ENCODE results near the gene AKR1C2. TPM values are rescaled to one million over a fixed set of nuclear protein-coding genes. Genes with fewer than 3 reads are reported as not detected.
"Not testable (repeated sequence)": the region's sequence is repeated elsewhere in the genome, so short reads cannot be mapped to it uniquely, and the experiment has no call there.

Gene AKR1C2
- total RNA-seq, 3 donors from 2014 or later = 0.32 to 0.52 TPM; not detected in 1

DNA sequence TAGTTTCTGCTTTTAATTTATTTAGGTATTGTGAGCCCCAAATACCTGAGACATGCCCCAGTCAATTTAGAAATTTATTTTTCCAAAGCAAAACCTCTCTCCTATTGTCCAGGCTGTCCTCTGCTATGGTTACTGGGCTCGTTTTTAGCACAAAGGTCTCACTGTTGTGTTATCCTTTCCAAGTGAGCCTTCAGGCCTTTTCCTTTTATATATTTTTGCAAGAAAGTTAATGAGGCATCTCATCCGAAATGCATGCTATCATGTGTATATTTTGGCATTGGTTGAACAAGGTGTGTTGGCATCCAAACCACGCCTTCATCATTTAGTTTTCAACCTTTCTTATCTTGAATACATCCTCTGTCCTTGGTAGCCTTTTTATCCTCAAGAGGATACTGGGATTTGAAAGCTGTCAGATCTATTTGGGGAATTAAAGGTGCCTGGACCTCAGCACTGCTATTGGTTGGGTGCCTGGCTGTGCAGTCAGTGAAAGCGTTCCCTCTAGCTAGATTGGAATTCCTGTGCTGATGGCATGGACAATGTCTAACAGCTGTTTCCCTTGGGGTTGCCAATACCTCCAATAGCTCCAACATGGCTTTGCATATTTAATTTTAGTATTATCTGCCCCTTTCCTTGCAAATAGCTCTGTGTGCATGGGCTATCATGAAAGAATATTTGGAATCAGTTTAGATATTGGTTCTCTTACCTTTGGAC, 10.7 kb upstream of the AKR1C2 start:
- not testable (repeated sequence) for DNase-seq; H3K4me3 Mint-ChIP-seq; H3K9me3 Mint-ChIP-seq; H3K36me3 Mint-ChIP-seq (ENCODE audit: insufficient read depth); ATAC-seq; H3K4me1 Mint-ChIP-seq (ENCODE audit: low read depth); H3K27me3 Mint-ChIP-seq (ENCODE audit: low read depth)

DNA sequence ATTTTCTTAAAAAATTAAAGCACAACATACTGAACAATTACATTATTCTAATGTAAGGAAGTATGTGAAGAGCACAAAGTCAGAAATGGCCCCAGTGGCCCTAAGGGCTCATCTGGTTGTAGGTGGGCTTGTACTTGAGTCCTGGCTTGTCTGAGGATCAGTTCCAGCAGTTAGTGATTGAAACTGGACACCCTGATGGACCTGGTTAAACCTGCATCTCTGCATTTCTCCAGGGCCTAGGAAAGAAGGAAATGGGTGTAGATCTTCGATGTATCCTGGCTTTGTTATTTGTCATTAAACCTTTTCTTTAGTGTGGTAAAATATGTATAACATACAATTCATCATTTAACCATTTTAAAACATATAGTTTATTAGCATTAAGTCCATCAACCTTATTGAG, 9.7 kb upstream of the AKR1C2 start:
- Mint-ChIP-seq H3K4me3 (no peak overlapping the region), H3K9me3 (no peaks in the 10 kb centered on the region), H3K36me3 (ENCODE audit: insufficient read depth) (no peaks in the 10 kb centered on the region), H3K27me3 (ENCODE audit: low read depth) (no peaks in the 10 kb centered on the region), H3K4me1 (ENCODE audit: low read depth) (no peaks in the 10 kb centered on the region)
- ATAC-seq = no peak
- DNase-seq = no peak

DNA sequence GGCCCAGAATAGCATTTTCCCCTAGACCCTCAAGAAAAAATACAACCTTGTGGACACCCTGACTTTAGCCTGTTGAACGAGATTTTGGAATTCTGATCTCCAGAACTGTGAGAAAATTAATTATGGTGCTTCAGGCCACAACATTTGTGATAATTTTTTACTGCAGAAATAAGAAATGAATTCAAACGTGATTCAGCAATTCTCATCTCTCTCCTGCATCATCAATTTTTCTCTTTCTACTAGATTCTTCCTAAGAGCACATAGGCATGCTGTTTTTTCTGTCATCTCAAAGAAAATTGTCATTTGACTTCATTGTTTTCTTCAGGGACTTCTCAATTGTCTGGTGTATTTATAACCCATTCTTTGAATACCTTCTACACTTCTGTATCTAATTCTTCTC, 8.9 kb upstream of the AKR1C2 start:
- Mint-ChIP-seq H3K27me3 (ENCODE audit: low read depth) (no peaks in the 10 kb centered on the region), H3K9me3 (no peaks in the 10 kb centered on the region), H3K4me3 (no peak overlapping the region), H3K36me3 (ENCODE audit: insufficient read depth) (no peaks in the 10 kb centered on the region), H3K4me1 (ENCODE audit: low read depth) (no peaks in the 10 kb centered on the region)
- no peak for DNase-seq
- ATAC-seq = no peak

DNA sequence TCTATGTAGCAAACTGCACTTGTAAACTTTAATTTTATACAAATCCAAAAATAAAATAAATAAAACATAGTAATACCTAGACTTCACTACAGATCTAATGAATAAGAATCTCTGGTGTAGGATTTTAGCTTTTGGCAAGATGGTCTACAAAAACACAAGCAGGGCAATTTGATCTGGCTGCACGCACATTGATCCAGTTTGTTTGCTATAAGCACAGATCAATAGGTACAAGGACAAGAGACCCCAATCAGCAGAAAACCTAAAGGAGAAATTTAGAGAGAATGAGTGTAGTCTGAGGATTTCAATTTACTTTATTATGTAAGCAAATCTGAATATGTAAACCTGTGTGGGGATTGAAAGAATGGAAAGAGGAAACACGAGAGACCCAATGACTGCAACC, 7.7 kb upstream of the AKR1C2 start:
- not testable (repeated sequence) for H3K27me3 Mint-ChIP-seq (ENCODE audit: low read depth); H3K4me3 Mint-ChIP-seq; H3K36me3 Mint-ChIP-seq (ENCODE audit: insufficient read depth); DNase-seq; H3K4me1 Mint-ChIP-seq (ENCODE audit: low read depth); ATAC-seq; H3K9me3 Mint-ChIP-seq

DNA sequence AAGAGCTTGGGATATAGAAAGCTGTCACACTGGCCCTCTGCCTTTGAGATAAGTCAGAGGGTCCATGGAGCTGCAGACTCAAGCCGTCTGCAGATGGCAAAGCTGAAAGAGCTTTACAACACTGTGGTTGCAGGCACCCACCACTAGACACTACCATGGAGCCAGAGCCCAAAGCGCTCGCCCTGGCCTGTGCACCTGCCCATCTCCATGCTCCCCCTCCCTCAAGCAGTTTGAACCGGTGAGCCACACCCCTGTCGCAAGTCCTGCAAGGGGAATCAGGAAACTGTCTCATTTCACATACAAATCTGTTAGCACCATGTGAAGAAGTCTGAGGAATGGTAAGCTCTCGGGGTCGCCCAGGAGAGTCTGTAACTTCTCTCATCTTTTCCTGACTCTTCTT, 6.4 kb upstream of the AKR1C2 start:
- H3K36me3 Mint-ChIP-seq (ENCODE audit: insufficient read depth); ATAC-seq; H3K4me3 Mint-ChIP-seq; DNase-seq; H3K9me3 Mint-ChIP-seq; H3K27me3 Mint-ChIP-seq (ENCODE audit: low read depth); H3K4me1 Mint-ChIP-seq (ENCODE audit: low read depth): not testable (repeated sequence)

DNA sequence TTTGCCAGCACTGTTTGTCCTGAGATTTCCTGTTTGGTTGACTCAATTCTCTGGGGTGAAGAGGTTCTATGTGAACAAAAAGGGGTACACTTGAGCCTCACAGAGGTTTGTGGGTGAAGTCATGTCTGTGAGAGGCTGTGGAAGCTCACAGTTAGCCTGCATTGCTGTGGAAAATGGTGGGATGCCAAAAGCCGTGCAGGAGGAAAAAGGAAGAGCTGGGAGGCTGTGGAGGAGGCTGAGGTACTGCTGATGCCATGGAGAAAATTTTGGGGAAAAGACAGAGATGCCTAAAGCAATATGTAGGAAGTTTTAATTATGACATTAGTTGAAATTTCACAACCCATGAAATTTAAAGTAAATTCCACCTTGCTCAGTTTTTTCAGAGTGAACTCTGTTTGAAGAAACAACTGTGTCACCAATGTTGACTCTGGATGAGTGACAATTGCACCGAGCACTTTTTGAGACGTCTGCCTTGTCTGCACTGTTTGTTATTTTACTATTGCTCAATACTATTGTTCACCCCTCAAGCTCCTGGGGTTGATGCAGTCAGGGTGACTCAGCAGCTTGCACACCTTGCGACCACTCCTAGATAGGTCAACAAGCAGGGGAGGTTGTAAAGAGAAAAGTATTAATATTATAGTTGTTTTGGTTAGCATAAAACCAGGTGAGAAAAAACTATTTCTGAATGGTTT, 5.3 kb upstream of the AKR1C2 start:
- H3K36me3 Mint-ChIP-seq (ENCODE audit: insufficient read depth); ATAC-seq; H3K4me3 Mint-ChIP-seq; H3K27me3 Mint-ChIP-seq (ENCODE audit: low read depth); DNase-seq; H3K4me1 Mint-ChIP-seq (ENCODE audit: low read depth); H3K9me3 Mint-ChIP-seq: not testable (repeated sequence)

- H3K4me1 Mint-ChIP-seq (ENCODE audit: low read depth); ATAC-seq; DNase-seq; H3K4me3 Mint-ChIP-seq; H3K27me3 Mint-ChIP-seq (ENCODE audit: low read depth); H3K9me3 Mint-ChIP-seq; H3K36me3 Mint-ChIP-seq (ENCODE audit: insufficient read depth): not testable (repeated sequence)
Measured at GRCh38 chr10:5004501-5004900, 844 bp upstream of the AKR1C2 start.

- not testable (repeated sequence) for H3K36me3 Mint-ChIP-seq (ENCODE audit: insufficient read depth); ATAC-seq; H3K4me1 Mint-ChIP-seq (ENCODE audit: low read depth); H3K27me3 Mint-ChIP-seq (ENCODE audit: low read depth); H3K9me3 Mint-ChIP-seq; H3K4me3 Mint-ChIP-seq; DNase-seq
Measured at GRCh38 chr10:5004030-5004385, 351 bp upstream of the AKR1C2 start.

GRCh38 chr10:5002013-5002727, 1.5 kb downstream of the AKR1C2 start:
- Mint-ChIP-seq H3K9me3 (peaks cover 4% of the 10 kb centered on the region), H3K4me3 (no peak overlapping the region), H3K4me1 (ENCODE audit: low read depth) (no peaks in the 10 kb centered on the region), H3K36me3 (ENCODE audit: insufficient read depth) (no peaks in the 10 kb centered on the region), H3K27me3 (ENCODE audit: low read depth) (peaks cover 7% of the 10 kb centered on the region)
- ATAC-seq = no peak
- DNase-seq = no peak

- no peaks in the 10 kb centered on the region for H3K4me1 Mint-ChIP-seq (ENCODE audit: low read depth)
- no peak for ATAC-seq
- H3K36me3 Mint-ChIP-seq (ENCODE audit: insufficient read depth) = no peaks in the 10 kb centered on the region
- no peaks in the 10 kb centered on the region for H3K9me3 Mint-ChIP-seq
- no peak overlapping the region for H3K4me3 Mint-ChIP-seq
- H3K27me3 Mint-ChIP-seq (ENCODE audit: low read depth) = peaks cover 6% of the 10 kb centered on the region
- DNase-seq = no peak
Measured at GRCh38 chr10:4998671-4999070, 5.0 kb downstream of the AKR1C2 start.

GRCh38 chr10:4994260-4994659, 9.4 kb downstream of the AKR1C2 start:
- H3K27me3 Mint-ChIP-seq (ENCODE audit: low read depth); H3K4me3 Mint-ChIP-seq; H3K36me3 Mint-ChIP-seq (ENCODE audit: insufficient read depth); H3K9me3 Mint-ChIP-seq; H3K4me1 Mint-ChIP-seq (ENCODE audit: low read depth); DNase-seq; ATAC-seq: not testable (repeated sequence)

DNA sequence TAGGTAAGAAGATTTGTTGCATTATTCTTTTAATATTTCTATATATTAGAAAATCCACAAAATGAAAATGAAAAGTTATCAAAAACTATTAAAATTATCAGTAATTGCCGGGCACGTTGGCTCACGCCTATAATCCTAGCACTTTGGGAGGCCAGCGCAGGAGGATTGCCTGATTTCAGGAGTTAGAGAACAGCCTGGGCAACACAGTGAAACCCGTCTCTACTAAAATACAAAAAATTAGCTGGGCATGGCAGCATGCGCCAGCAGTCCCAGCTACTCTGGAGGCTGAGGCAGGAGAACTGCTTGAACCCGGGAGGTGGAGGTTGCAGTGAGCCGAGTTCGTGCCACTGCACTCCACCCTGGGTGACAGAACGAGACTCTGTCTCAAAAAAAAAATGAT, 11.1 kb downstream of the AKR1C2 start:
- H3K27me3 Mint-ChIP-seq (ENCODE audit: low read depth); ATAC-seq; H3K4me1 Mint-ChIP-seq (ENCODE audit: low read depth); H3K4me3 Mint-ChIP-seq; H3K36me3 Mint-ChIP-seq (ENCODE audit: insufficient read depth); DNase-seq; H3K9me3 Mint-ChIP-seq: not testable (repeated sequence)

DNA sequence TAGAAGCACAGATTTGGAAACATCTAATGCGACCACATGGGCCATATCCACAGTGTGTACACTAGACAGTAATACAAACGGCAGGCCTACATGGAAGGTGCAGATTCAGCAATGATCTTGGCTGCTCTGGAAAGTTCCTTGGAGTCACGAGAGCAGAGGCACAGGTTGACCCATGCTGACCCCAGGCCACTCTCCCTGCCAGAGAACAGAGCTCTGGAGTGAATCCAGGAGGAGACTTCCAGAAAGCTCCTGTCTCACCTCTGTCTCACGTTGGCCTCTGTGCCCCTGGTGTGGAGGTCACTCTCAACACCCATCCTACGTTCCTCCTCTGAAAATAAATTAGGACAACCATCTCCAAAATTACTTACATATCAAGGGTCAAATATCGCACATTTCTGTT, 12.2 kb downstream of the AKR1C2 start:
- not testable (repeated sequence) for H3K9me3 Mint-ChIP-seq; H3K36me3 Mint-ChIP-seq (ENCODE audit: insufficient read depth); DNase-seq; H3K4me1 Mint-ChIP-seq (ENCODE audit: low read depth); H3K27me3 Mint-ChIP-seq (ENCODE audit: low read depth); H3K4me3 Mint-ChIP-seq; ATAC-seq

GRCh38 chr10:4990217-4990616, 13.4 kb downstream of the AKR1C2 start:
- H3K4me3 Mint-ChIP-seq = no peak overlapping the region
- no peaks in the 10 kb centered on the region for H3K27me3 Mint-ChIP-seq (ENCODE audit: low read depth)
- no peaks in the 10 kb centered on the region for H3K4me1 Mint-ChIP-seq (ENCODE audit: low read depth)
- no peaks in the 10 kb centered on the region for H3K9me3 Mint-ChIP-seq
- H3K36me3 Mint-ChIP-seq (ENCODE audit: insufficient read depth) = no peaks in the 10 kb centered on the region
- ATAC-seq = no peak
- DNase-seq = no peak

All from activated T-cell treated with anti-CD3 and anti-CD28 coated beads, Interleukin-2, amount 50 U/mL, for 4 hours (primary cell).